Liver (tissue), 6 donors: ENCODE measurements around the gene CRTC2. TPM values are rescaled to one million over a fixed set of nuclear protein-coding genes. Genes with fewer than 3 reads are reported as not detected.

Source experiments
- CTCF ChIP-seq: fragments of 150-350 bp; IDR thresholded peaks from 2 replicates; pipeline ENCODE4 v1.5.1; 2017; ENCODE audit warnings: improper control_type of control experiment, low read depth, low read length; ENCODE audit not compliant: missing input control
- polyA plus RNA-seq, 2 donors: library from polyadenylated mRNA; stranded (reverse) in 1 of 2; unstranded in 1 of 2; fragments of 200-250 nt in 1 of 2; fragments of >200 nt in 1 of 2; fragmentation: Nextera tagmentation in 1 of 2; extraction: Ambion mirVana in 1 of 2; gene quantifications; one replicate each; pipeline versions ENCODE4 v1.2.1 to v1.2.3, GENCODE V29; 2013 to 2015
- small RNA-seq: library from RNA; depleted of rRNA; stranded (forward); fragments of <200 nt; gene quantifications from one replicate; pipeline ENCODE3, GENCODE V24; 2014
- total RNA-seq, 2 donors: library from RNA; depleted of rRNA; stranded (reverse); fragments of >200 nt; gene quantifications; one replicate each; pipeline ENCODE4 v1.2.3, GENCODE V29; 2014
- donor health status: healthy.
- donor health status: healthy.
- donor health status: healthy.

Gene CRTC2
- total and polyA plus RNA-seq, 4 donors = 4.9 to 14.9 (median 8.2) TPM

- TF ChIP-seq CTCF = no peak
These were observed 58.9 kb downstream of the CRTC2 start (continued) for GRCh38 chr1:153899509-153899908.

Small RNAs within 50 kb of the gene (small RNA-seq; reads per million reads assigned to genes)
- gene MIR6737 = not detected

Other genes starting within 250 kb of the CRTC2 start
- 10 to 100 TPM; 16.4 to 26.0 TPM for gene INTS3, start 230.6 kb downstream of the CRTC2 start, total RNA-seq
- 10 to 100 TPM in 1 of 2 donors, 1 to 10 TPM in 1; 9.0 to 13.9 TPM for gene INTS3, start 230.6 kb downstream of the CRTC2 start, polyA plus RNA-seq
- gene SLC27A3, start 183.2 kb downstream of the CRTC2 start, total RNA-seq = 10 to 100 TPM; 18.1 to 29.1 TPM
- 10 to 100 TPM; 27.2 to 47.4 TPM for gene SLC27A3, start 183.2 kb downstream of the CRTC2 start, polyA plus RNA-seq
- 1 to 10 TPM; 4.4 to 4.9 TPM for gene GATAD2B, start 35.6 kb downstream of the CRTC2 start, total RNA-seq
- gene GATAD2B, start 35.6 kb downstream of the CRTC2 start, polyA plus RNA-seq = 1 to 10 TPM; 3.2 to 3.5 TPM
- 10 to 100 TPM; 13.1 to 27.2 TPM for gene DENND4B, start 11.9 kb downstream of the CRTC2 start, total RNA-seq
- gene DENND4B, start 11.9 kb downstream of the CRTC2 start, polyA plus RNA-seq = 10 to 100 TPM in 1 of 2 donors, 1 to 10 TPM in 1; 9.7 to 10.1 TPM
- 10 to 100 TPM; 46.8 to 70.3 TPM for gene SLC39A1, start 4.9 kb upstream of the CRTC2 start, total RNA-seq
- gene SLC39A1, start 4.9 kb upstream of the CRTC2 start, polyA plus RNA-seq = 10 to 100 TPM; 38.8 to 62.5 TPM
- 10 to 100 TPM in 1 of 2 donors, 1 to 10 TPM in 1; 7.4 to 10.3 TPM for gene CREB3L4, start 9.3 kb upstream of the CRTC2 start, total RNA-seq
- gene CREB3L4, start 9.3 kb upstream of the CRTC2 start, polyA plus RNA-seq = 10 to 100 TPM in 1 of 2 donors, 1 to 10 TPM in 1; 4.4 to 10.2 TPM
- gene JTB, start 19.1 kb upstream of the CRTC2 start, total RNA-seq = 100 to 1,000 TPM in 1 of 2 donors, 10 to 100 TPM in 1; 88.9 to 104 TPM
- 100 to 1,000 TPM; 144 to 182 TPM for gene JTB, start 19.1 kb upstream of the CRTC2 start, polyA plus RNA-seq
- 10 to 100 TPM; 18.0 to 20.6 TPM for gene RAB13, start 27.7 kb upstream of the CRTC2 start, total RNA-seq
- 10 to 100 TPM; 44.3 to 72.9 TPM for gene RAB13, start 27.7 kb upstream of the CRTC2 start, polyA plus RNA-seq
- 1,000 to 10,000 TPM in 1 of 2 donors, 100 to 1,000 TPM in 1; 452 to 1,886 TPM for gene RPS27, start 32.1 kb upstream of the CRTC2 start, total RNA-seq
- gene RPS27, start 32.1 kb upstream of the CRTC2 start, polyA plus RNA-seq = 1,000 to 10,000 TPM in 1 of 2 donors, 100 to 1,000 TPM in 1; 812 to 3,145 TPM
- under 1 TPM in 1 of 2 donors, not detected in 1; 0.08 TPM for gene NUP210L, start 196.5 kb upstream of the CRTC2 start, total RNA-seq
- not detected for gene NUP210L, start 196.5 kb upstream of the CRTC2 start, polyA plus RNA-seq
- gene TPM3, start 233.5 kb upstream of the CRTC2 start, total RNA-seq = 100 to 1,000 TPM in 1 of 2 donors, 10 to 100 TPM in 1; 89.6 to 120 TPM
- 100 to 1,000 TPM; 105 to 113 TPM for gene TPM3, start 233.5 kb upstream of the CRTC2 start, polyA plus RNA-seq
- not detected for gene CFAP141, start 247.7 kb upstream of the CRTC2 start, total RNA-seq
- not detected for gene CFAP141, start 247.7 kb upstream of the CRTC2 start, polyA plus RNA-seq